ENCODE data around the gene RAB31.

DNA sequence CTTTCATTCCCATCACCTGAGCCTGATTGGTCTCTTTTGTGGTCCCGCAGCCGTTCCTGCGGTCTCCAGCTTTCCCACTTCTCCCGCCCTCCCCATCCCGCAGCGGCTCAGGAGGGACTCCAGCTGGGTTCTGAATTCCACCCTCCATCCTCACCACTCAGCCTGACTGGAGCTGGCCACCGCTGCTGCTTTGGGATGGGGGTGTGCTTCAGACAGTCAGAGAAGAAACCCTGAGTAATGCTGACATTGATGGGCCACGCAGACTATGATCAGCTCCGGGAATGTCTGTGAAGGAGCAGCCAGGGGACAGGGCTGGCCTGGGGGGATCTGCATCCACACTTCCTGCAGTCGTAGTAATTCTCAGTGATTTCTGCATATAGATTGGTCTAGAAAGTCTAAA lies 131.8 kb downstream of the RAB31 start:
- TF ChIP-seq CTCF (IDR thresholded peaks at IDR 0.05) = no peak
- TF ChIP-seq POLR2A (IDR thresholded peaks at IDR 0.05) = no peak

All from uterus (tissue), 2 donors.